HG02981 (cell line): ENCODE measurements around the gene ELOB.
"Not testable (repeated sequence)": the region's sequence is repeated elsewhere in the genome, so short reads cannot be mapped to it uniquely, and the experiment has no call there.

Experiments
- ATAC-seq: cut with Tn5 transposase; IDR thresholded peaks from one replicate; pipeline ENCODE4 v1.9.1; 2021; ENCODE audit warnings: mild to moderate bottlenecking, moderate library complexity; ENCODE audit not compliant: unreplicated experiment

ELOB gene

DNA sequence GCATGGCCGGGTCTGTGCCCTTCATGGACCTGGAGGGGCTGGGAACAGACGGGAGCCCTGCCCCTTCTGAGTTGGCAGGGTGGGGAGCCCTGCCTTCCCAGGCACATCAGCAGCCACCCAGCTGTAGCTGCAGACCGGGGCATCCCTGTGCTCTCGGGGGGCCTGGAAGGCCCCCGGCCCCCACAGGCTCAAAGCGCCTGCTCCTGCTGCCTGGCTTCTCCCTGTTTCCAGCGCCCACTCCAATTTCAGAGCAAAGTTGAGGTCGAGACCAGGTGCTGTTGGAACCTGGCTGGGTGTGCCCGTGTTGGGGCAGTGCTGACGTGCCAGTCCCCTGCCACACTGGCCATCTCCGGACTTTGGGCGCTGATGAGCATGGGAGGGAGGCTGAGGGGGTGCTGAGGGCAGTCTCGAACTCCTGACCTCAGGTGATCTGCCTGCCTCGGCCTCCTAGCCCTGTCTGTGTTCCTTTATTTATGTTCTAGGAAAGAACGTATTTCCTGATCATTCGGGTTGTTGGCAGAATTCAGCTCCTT lies 52.2 kb downstream of the ELOB start:
- ATAC-seq, result no peak

- no peak for ATAC-seq
These were observed 52.9 kb downstream of the ELOB start for GRCh38 chr16:2724088-2724676.

DNA sequence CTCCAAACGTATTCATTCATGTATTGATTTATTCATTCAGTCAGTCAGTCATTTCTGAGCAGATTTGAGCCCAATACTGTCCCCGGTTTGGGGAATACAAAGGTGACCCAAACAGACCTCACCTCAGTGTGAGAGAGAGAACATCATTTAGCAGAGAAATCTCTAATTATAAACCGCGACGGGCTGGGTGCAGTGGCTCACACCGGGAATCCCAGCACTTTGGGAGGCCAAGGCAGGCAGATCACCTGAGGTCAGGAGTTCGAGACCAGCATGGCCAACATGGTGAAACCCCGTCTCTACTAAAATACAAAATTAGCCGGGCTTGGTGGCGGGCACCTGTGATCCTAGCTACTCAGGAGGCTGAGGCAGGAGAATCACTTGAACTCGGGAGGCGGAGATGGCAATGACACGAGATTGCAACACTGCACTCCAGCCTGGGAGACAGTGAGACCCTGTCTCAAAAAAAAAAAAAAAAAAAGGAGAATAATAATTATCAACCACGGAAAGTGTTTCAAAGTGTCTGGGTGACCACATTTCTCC lies 55.4 kb downstream of the ELOB start:
- not testable (repeated sequence) for ATAC-seq
